Keratinocyte (primary cell): Measurements from ENCODE around the gene ASIC2. TPM values are rescaled to one million over a fixed set of nuclear protein-coding genes. Genes with fewer than 3 reads are reported as not detected.

Experiments used
- DNase-seq: peaks from one replicate; pipeline ENCODE4 v3.0.0-alpha.2; 2011; ENCODE audit warnings: low read depth, missing footprints, low spot score
- FAIRE-seq: peaks from 2 replicates; lab custom pipeline; 2011; peaks lifted over from hg19 to GRCh38; lab: Jason Lieb, UNC
- H2AFZ ChIP-seq: 2 replicates; pipeline ENCODE4 v1.6.0; 2012; ENCODE audit warnings: low read length, control low read depth, inconsistent platforms; ENCODE audit not compliant: control insufficient read depth
- H3K27ac ChIP-seq: 2 replicates; pipeline ENCODE4 v1.5.1; 2011; ENCODE audit warnings: low read length; ENCODE audit not compliant: control insufficient read depth, insufficient read depth
- H3K27me3 ChIP-seq: 3 replicates; pipeline ENCODE4 v1.6.0; 2011; ENCODE audit warnings: low read length; ENCODE audit not compliant: control insufficient read depth, insufficient read depth; ENCODE audit errors: extremely low read depth
- H3K36me3 ChIP-seq, 2 experiments: 2 replicates in 1 of 2; 3 replicates in 1 of 2; pipeline ENCODE4 v1.5.1; 2011; ENCODE audit warnings: low read length in 2 of 2, mild to moderate bottlenecking in 1 of 2; ENCODE audit not compliant: control insufficient read depth in 2 of 2, insufficient read depth in 2 of 2; ENCODE audit errors: extremely low read depth in 1 of 2
- H3K4me1 ChIP-seq: 3 replicates; pipeline ENCODE4 v1.5.1; 2011; ENCODE audit warnings: low read length; ENCODE audit not compliant: control insufficient read depth, insufficient read depth; ENCODE audit errors: extremely low read depth
- H3K4me2 ChIP-seq: 3 replicates; pipeline ENCODE4 v1.6.0; 2011; ENCODE audit warnings: low read depth, low read length; ENCODE audit not compliant: control insufficient read depth, insufficient read depth; ENCODE audit errors: extremely low read depth
- H3K4me3 ChIP-seq, 3 experiments: fragments of 200-600 bp in 1 of 3; sonication (generic) in 1 of 3; 2 replicates in 2 of 3; 3 replicates in 1 of 3; pipeline ENCODE4 v1.5.1; 2011 to 2016; ENCODE audit warnings: low read length in 3 of 3, mild to moderate bottlenecking in 3 of 3, control low read depth in 2 of 3, inconsistent platforms in 1 of 3, low read depth in 1 of 3, mixed read lengths in 1 of 3, mixed run types in 1 of 3, moderate library complexity in 1 of 3; ENCODE audit not compliant: control insufficient read depth in 2 of 3, insufficient read depth in 2 of 3; ENCODE audit errors: extremely low read depth in 1 of 3
- H3K79me2 ChIP-seq: 2 replicates; pipeline ENCODE4 v1.6.0; 2012; ENCODE audit warnings: low read length; ENCODE audit not compliant: control insufficient read depth, insufficient read depth
- H3K9ac ChIP-seq: 3 replicates; pipeline ENCODE4 v1.6.0; 2011; ENCODE audit warnings: low read length; ENCODE audit not compliant: control insufficient read depth, insufficient read depth; ENCODE audit errors: extremely low read depth
- H3K9me1 ChIP-seq: 3 replicates; pipeline ENCODE4 v1.6.0; 2011; ENCODE audit warnings: low read length; ENCODE audit not compliant: control insufficient read depth, insufficient read depth; ENCODE audit errors: extremely low read depth
- H3K9me3 ChIP-seq: 2 replicates; pipeline ENCODE4 v1.5.1; 2012; ENCODE audit warnings: low read depth, low read length; ENCODE audit not compliant: control insufficient read depth
- H4K20me1 ChIP-seq: 3 replicates; pipeline ENCODE4 v1.6.0; 2011; ENCODE audit warnings: low read length; ENCODE audit not compliant: control insufficient read depth, insufficient read depth; ENCODE audit errors: extremely low read depth
- EZH2 ChIP-seq: IDR thresholded peaks from one replicate; pipeline ENCODE4 v1.6.1; 2012; ENCODE audit warnings: inconsistent platforms, mild to moderate bottlenecking, low read length, moderate library complexity
- dilution Hi-C: fragments of 300-500 bp; cut with MboI; formaldehyde crosslinking; loops from one replicate; pipeline ENCODE4 v1.7.0; 2020; ENCODE audit warnings: low sequenced_read_pairs; ENCODE audit not compliant: extremely low pct_ligation_motif_present
- polyA plus RNA-seq, 5 experiments: library from polyadenylated mRNA; depleted of rRNA in 3 of 5; stranded (reverse) in 3 of 5; stranded (forward) in 1 of 5; unstranded in 1 of 5; fragments of >200 nt; gene quantifications; 1 replicate in 1 of 5; 2 replicates in 3 of 5; 3 replicates in 1 of 5; pipeline versions ENCODE4 v1.2.1 to v1.2.3, GENCODE V29; 2011 to 2012; ENCODE audit warnings: missing spikeins in 2 of 5, low read depth in 1 of 5, low replicate concordance in 1 of 5
- TF ChIP-seq, protein P1 (sequence below), 3 experiments: IDR thresholded peaks in 1 of 3; conservative IDR thresholded peaks in 1 of 3; optimal IDR thresholded peaks in 1 of 3; 2 replicates in 2 of 3; 3 replicates in 1 of 3; pipeline versions ENCODE3 to v1.5.1; 2011; ENCODE audit warnings: low read length in 3 of 3, mild to moderate bottlenecking in 3 of 3, moderate library complexity in 2 of 3, control low read depth in 1 of 3, inconsistent platforms in 1 of 3; ENCODE audit not compliant: insufficient read depth in 2 of 3; ENCODE audit errors: extremely low read depth in 1 of 3

The ASIC2 gene
- polyA plus RNA-seq, 1 donor (not counting 4 experiments of a cell fraction or from before 2014, with no cell fraction given) = not detected

DNA sequence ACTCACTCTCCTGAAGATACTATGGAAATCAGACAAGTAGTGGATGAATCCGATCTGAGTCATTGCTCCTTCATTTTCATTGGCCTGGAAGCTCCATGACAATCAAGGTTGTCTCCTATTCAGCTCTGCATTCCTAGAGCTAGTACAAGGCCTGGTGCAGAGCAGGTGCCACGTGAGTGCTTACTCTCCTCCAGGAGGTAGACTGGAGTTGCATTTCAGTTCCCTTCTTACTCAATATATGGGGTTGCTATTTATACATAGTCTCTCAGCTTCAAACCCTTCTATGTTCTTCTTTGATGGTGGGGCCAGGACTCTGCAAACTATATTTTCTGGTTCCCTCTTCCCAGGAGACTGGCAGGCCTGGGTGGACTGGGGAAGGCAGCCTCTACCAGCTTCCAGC is 148.3 kb downstream of the ASIC2 start:
- H3K4me1 ChIP-seq = peaks cover 6% of the 10 kb centered on the region
- FAIRE-seq (no peak), DNase-seq (no peak)
- H3K79me2 ChIP-seq = no peaks in the 10 kb centered on the region
- H3K27me3 ChIP-seq = no peaks in the 10 kb centered on the region
- TF ChIP-seq, protein P1, sequence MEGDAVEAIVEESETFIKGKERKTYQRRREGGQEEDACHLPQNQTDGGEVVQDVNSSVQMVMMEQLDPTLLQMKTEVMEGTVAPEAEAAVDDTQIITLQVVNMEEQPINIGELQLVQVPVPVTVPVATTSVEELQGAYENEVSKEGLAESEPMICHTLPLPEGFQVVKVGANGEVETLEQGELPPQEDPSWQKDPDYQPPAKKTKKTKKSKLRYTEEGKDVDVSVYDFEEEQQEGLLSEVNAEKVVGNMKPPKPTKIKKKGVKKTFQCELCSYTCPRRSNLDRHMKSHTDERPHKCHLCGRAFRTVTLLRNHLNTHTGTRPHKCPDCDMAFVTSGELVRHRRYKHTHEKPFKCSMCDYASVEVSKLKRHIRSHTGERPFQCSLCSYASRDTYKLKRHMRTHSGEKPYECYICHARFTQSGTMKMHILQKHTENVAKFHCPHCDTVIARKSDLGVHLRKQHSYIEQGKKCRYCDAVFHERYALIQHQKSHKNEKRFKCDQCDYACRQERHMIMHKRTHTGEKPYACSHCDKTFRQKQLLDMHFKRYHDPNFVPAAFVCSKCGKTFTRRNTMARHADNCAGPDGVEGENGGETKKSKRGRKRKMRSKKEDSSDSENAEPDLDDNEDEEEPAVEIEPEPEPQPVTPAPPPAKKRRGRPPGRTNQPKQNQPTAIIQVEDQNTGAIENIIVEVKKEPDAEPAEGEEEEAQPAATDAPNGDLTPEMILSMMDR (optimal IDR thresholded peaks at IDR 0.05 in 1 of 3, IDR thresholded peaks at IDR 0.05 in 1 of 3, conservative IDR thresholded peaks at IDR 0.05 in 1 of 3; ENCODE audit: extremely low read depth in 1 of 3, insufficient read depth in 2 of 3, low read length in 3 of 3) = no peak
- TF ChIP-seq EZH2 = no peak
- H4K20me1 ChIP-seq = no peaks in the 10 kb centered on the region
- no peaks in the 10 kb centered on the region for H3K9me1 ChIP-seq
- no peak overlapping the region for H3K27ac ChIP-seq
- no peaks in the 10 kb centered on the region for H3K9me3 ChIP-seq
- H3K4me3 ChIP-seq = no peak overlapping the region
- dilution Hi-C loops = no loop called here
- H3K9ac ChIP-seq = no peak overlapping the region
- no peak overlapping the region for H2AFZ ChIP-seq
- no peak overlapping the region for H3K4me2 ChIP-seq
- no peaks in the 10 kb centered on the region for H3K36me3 ChIP-seq

DNA sequence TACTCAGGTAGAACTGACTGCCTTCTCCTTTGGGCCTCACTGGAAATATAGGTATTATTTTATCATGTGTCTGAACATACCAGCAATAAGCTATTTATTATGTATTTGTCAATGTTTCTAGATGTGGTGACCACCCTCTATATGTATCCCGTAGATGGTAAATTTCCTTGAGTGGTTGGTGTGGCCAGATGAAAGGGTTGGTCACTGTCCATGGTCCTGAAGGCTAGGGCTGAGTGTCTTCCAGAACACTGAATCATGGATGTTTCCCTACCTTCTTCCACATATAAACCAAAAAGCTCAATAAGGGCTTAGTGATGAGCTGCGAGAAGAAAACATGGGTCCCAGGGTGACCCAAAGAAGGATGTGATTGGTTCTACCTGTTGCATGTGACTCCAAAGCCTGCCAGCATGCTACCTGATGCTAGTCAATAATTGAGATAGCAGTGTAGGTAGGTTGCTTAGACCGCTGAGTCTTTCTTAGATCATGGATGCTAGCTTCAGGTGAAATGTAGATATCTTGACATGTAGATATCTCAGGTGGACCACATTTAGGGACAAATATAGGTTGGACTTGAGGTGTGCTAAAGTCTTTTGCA is 150.3 kb downstream of the ASIC2 start:
- H3K27ac ChIP-seq = no peak overlapping the region
- H3K27me3 ChIP-seq = peaks cover 2% of the 10 kb centered on the region
- H3K9me3 ChIP-seq = no peaks in the 10 kb centered on the region
- peaks cover 6% of the 10 kb centered on the region for H3K4me1 ChIP-seq
- dilution Hi-C loops = no loop called here
- DNase-seq = no peak
- H3K9ac ChIP-seq = no peak overlapping the region
- TF ChIP-seq, protein P1 (optimal IDR thresholded peaks at IDR 0.05 in 1 of 3, IDR thresholded peaks at IDR 0.05 in 1 of 3, conservative IDR thresholded peaks at IDR 0.05 in 1 of 3; ENCODE audit: extremely low read depth in 1 of 3, insufficient read depth in 2 of 3, low read length in 3 of 3) = no peak
- no peak for TF ChIP-seq EZH2
- no peak overlapping the region for H3K4me3 ChIP-seq
- peak; percentile 86 for FAIRE-seq
- no peak overlapping the region for H2AFZ ChIP-seq
- no peaks in the 10 kb centered on the region for H3K36me3 ChIP-seq
- no peaks in the 10 kb centered on the region for H3K79me2 ChIP-seq
- H3K9me1 ChIP-seq = no peaks in the 10 kb centered on the region
- H4K20me1 ChIP-seq = no peaks in the 10 kb centered on the region
- no peak overlapping the region for H3K4me2 ChIP-seq
